Tibial nerve (tissue), 3 donors: ENCODE data around the gene SMG6.

ENCODE experiments used
- POLR2A ChIP-seq, 2 donors: fragments of 450-650 bp; IDR thresholded peaks; one replicate each; pipeline ENCODE4 v1.6.1; 2017; ENCODE audit warnings: antibody characterized with exemption in 2 of 2, mild to moderate bottlenecking in 2 of 2, moderate library complexity in 2 of 2
- TF ChIP-seq, protein P1 (sequence below), 5 experiments: fragments of 200-600 bp in 3 of 5; fragments of 450-650 bp in 2 of 5; sonication (generic) in 3 of 5; IDR thresholded peaks; one replicate each; pipeline ENCODE4 v1.5.1; 2016 to 2019; ENCODE audit warnings: antibody characterized with exemption in 5 of 5, mild to moderate bottlenecking in 3 of 5, moderate library complexity in 2 of 5

DNA sequence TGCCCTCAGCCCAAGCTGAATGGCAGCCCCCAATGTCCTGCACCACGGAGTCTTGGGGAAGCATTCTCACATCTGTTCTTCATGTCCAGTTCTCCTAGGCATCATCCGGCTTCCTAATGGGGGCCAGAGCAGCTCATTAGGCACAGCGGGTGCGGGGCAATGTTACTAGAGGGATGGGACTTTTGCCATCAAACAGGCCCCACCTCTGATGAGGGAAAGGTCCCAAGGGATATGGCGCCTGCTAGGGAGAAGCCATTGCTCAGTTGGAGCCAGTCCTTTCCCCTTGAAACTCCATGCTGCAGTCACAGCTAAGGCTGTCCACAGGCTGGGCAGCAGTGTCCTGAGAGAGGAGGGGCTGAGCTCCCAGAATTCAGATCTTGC is 275.4 kb downstream of the SMG6 start:
- TF ChIP-seq, protein P1, sequence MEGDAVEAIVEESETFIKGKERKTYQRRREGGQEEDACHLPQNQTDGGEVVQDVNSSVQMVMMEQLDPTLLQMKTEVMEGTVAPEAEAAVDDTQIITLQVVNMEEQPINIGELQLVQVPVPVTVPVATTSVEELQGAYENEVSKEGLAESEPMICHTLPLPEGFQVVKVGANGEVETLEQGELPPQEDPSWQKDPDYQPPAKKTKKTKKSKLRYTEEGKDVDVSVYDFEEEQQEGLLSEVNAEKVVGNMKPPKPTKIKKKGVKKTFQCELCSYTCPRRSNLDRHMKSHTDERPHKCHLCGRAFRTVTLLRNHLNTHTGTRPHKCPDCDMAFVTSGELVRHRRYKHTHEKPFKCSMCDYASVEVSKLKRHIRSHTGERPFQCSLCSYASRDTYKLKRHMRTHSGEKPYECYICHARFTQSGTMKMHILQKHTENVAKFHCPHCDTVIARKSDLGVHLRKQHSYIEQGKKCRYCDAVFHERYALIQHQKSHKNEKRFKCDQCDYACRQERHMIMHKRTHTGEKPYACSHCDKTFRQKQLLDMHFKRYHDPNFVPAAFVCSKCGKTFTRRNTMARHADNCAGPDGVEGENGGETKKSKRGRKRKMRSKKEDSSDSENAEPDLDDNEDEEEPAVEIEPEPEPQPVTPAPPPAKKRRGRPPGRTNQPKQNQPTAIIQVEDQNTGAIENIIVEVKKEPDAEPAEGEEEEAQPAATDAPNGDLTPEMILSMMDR (IDR thresholded peaks at IDR 0.05): no peak
- no peak for TF ChIP-seq POLR2A (IDR thresholded peaks at IDR 0.05)
